HCT116 (cell line): ENCODE results near the gene VPS33B. TPM values are rescaled to one million over a fixed set of nuclear protein-coding genes. Genes with fewer than 3 reads are reported as not detected.

ENCODE experiments used
- ATAC-seq: fragments of 200-7000 bp; cut with Tn5 transposase; 2 replicates; pipeline ENCODE4 v1.9.1; 2020; ENCODE audit warnings: mild to moderate bottlenecking, moderate library complexity
- BruUV-seq: library from RNA; stranded (reverse); fragments of 400-500 nt; replicated peaks from 2 replicates; lab custom pipeline; 2021; lab: Mats Ljungman, UMichigan
- CTCF ChIA-PET: fragments of 300-600 bp; sonication (Branson Sonifier 250); formaldehyde crosslinking; loops from one replicate; lab custom pipeline; 2021; ENCODE audit warnings: antibody characterized with exemption; lab: Charles Lee
- POLR2A ChIA-PET: fragments of 300-600, 350-600 bp; sonication (Branson Sonifier 250); formaldehyde crosslinking; loops from one replicate; lab custom pipeline; 2021; ENCODE audit warnings: antibody characterized with exemption; lab: Charles Lee
- RAD21 ChIA-PET, 2 experiments: fragments of 300-600 bp; sonication (Branson Sonifier 250); formaldehyde crosslinking; loops; one replicate each; lab custom pipeline; 2023; ENCODE audit warnings: low total read pairs in 2 of 2; ENCODE audit not compliant: uncharacterized antibody in 2 of 2, unreplicated experiment in 2 of 2, low non-redundant PET in 1 of 2; lab: Charles Lee
- DNase-seq: peaks from one replicate; pipeline ENCODE4 v3.0.0-alpha.2; 2010; ENCODE audit warnings: low read depth, low spot score
- H2AFZ ChIP-seq: fragments of 200-600 bp; shearing (Covaris generic), sonication (generic); 2 replicates; pipeline ENCODE4 v1.6.1; 2017; ENCODE audit warnings: low read depth, mixed run types, mixed read lengths, antibody characterized with exemption, low read length; ENCODE audit not compliant: poor library complexity, severe bottlenecking
- H3K27ac ChIP-seq: 2 replicates; pipeline ENCODE4 v1.5.1; 2012; ENCODE audit warnings: low read depth, low read length
- H3K27me3 ChIP-seq: fragments of 200-600 bp; sonication (generic); 2 replicates; pipeline ENCODE4 v1.6.1; 2016; ENCODE audit warnings: mixed run types, low read length, mixed read lengths; ENCODE audit not compliant: insufficient read depth
- H3K36me3 ChIP-seq, 2 experiments: fragments of 200-500 bp in 1 of 2; fragments of 200-600 bp in 1 of 2; sonication (Bioruptor generic) in 1 of 2; sonication (generic) in 1 of 2; 2 replicates each; pipeline versions ENCODE4 v1.5.1 to v1.6.1; 2014 to 2016; ENCODE audit warnings: low read length in 2 of 2, inconsistent platforms in 1 of 2, mixed read lengths in 1 of 2, mixed run types in 1 of 2; ENCODE audit not compliant: insufficient read depth in 2 of 2, control insufficient read depth in 1 of 2
- H3K4me1 ChIP-seq, 2 experiments: fragments of 200-600 bp in 1 of 2; sonication (generic) in 1 of 2; 2 replicates each; pipeline versions ENCODE4 v1.5.1 to v1.6.1; 2012 to 2017; ENCODE audit warnings: low read length in 2 of 2, inconsistent platforms in 1 of 2, mild to moderate bottlenecking in 1 of 2, mixed read lengths in 1 of 2, mixed run types in 1 of 2, moderate library complexity in 1 of 2; ENCODE audit not compliant: insufficient read depth in 2 of 2, control insufficient read depth in 1 of 2
- H3K4me2 ChIP-seq: fragments of 200-600 bp; sonication (generic); 2 replicates; pipeline ENCODE4 v1.6.1; 2017; ENCODE audit warnings: mixed run types, low read length, mixed read lengths
- H3K4me3 ChIP-seq, 2 experiments: fragments of 200-600 bp in 1 of 2; sonication (generic) in 1 of 2; replicated peaks in 1 of 2; 2 replicates each; pipeline ENCODE4 v1.5.1; 2011 to 2016; ENCODE audit warnings: low read length in 2 of 2, control low read depth in 1 of 2, low read depth in 1 of 2, mild to moderate bottlenecking in 1 of 2, mixed read lengths in 1 of 2, mixed run types in 1 of 2
- H3K79me2 ChIP-seq: fragments of 200-600 bp; sonication (generic); 2 replicates; pipeline ENCODE4 v1.6.1; 2017; ENCODE audit warnings: mild to moderate bottlenecking, mixed run types, low read length, moderate library complexity, mixed read lengths; ENCODE audit not compliant: insufficient read depth
- H3K9ac ChIP-seq: fragments of 200-600 bp; sonication (generic); 2 replicates; pipeline ENCODE4 v1.6.1; 2016; ENCODE audit warnings: low read length, mixed read lengths
- H3K9me2 ChIP-seq: fragments of 200-600 bp; sonication (generic), shearing (Covaris generic); 2 replicates; pipeline ENCODE4 v1.6.1; 2017; ENCODE audit warnings: mixed run types, mild to moderate bottlenecking, moderate library complexity; ENCODE audit not compliant: insufficient read depth
- H3K9me3 ChIP-seq, 2 experiments: fragments of 200-500 bp in 1 of 2; fragments of 200-600 bp in 1 of 2; sonication (Bioruptor generic) in 1 of 2; sonication (generic) in 1 of 2; 2 replicates each; pipeline ENCODE4 v1.6.1; 2014 to 2017; ENCODE audit warnings: low read length in 2 of 2, mixed read lengths in 2 of 2, inconsistent platforms in 1 of 2, low read depth in 1 of 2, mild to moderate bottlenecking in 1 of 2, mixed run types in 1 of 2, moderate library complexity in 1 of 2; ENCODE audit not compliant: control insufficient read depth in 1 of 2, insufficient read depth in 1 of 2
- H4K20me1 ChIP-seq: fragments of 200-600 bp; sonication (generic), shearing (Covaris generic); 2 replicates; pipeline ENCODE4 v1.6.1; 2017; ENCODE audit warnings: mixed run types, mild to moderate bottlenecking, moderate library complexity; ENCODE audit not compliant: insufficient read depth
- CBX3 ChIP-seq: IDR thresholded peaks from 2 replicates; pipeline ENCODE4 v1.6.1; 2012; ENCODE audit warnings: low read depth
- ELF1 ChIP-seq: IDR thresholded peaks from 2 replicates; pipeline ENCODE4 v1.6.1; 2012; ENCODE audit warnings: low read depth, borderline replicate concordance
- MAX ChIP-seq: IDR thresholded peaks from 2 replicates; pipeline ENCODE4 v1.6.1; 2012
- POLR2AphosphoS5 ChIP-seq: IDR thresholded peaks from 2 replicates; pipeline ENCODE4 v1.6.1; 2011; ENCODE audit warnings: mild to moderate bottlenecking, low read depth, low read length, moderate library complexity
- RAD21 ChIP-seq: IDR thresholded peaks from 2 replicates; pipeline ENCODE4 v1.6.1; 2012; ENCODE audit warnings: low read depth, mild to moderate bottlenecking
- SP1 ChIP-seq: IDR thresholded peaks from 2 replicates; pipeline ENCODE4 v1.6.1; 2012; ENCODE audit warnings: low read depth
- YY1 ChIP-seq: IDR thresholded peaks from 2 replicates; pipeline ENCODE4 v1.6.1; 2011; ENCODE audit warnings: low read length, low read depth, moderate library complexity, mild to moderate bottlenecking; ENCODE audit not compliant: insufficient replicate concordance; ENCODE audit errors: extremely low read depth
- ZNF274 ChIP-seq: fragments of 200-500 bp; sonication (Bioruptor generic); IDR thresholded peaks from 2 replicates; pipeline ENCODE4 v1.6.1; 2014; ENCODE audit warnings: mild to moderate bottlenecking, low read depth, low read length, inconsistent platforms
- intact Hi-C: fragments of 100-400 bp; cut with micrococcal nuclease; formaldehyde crosslinking; loops from 2 replicates; pipeline ENCODE4 v1.10.0; 2022
- total RNA-seq: library from RNA; stranded (reverse); gene quantifications from one replicate; pipeline ENCODE4 v1.2.1, GENCODE V29; 2021; ENCODE audit not compliant: unreplicated experiment

Gene VPS33B
- total RNA-seq, 1 experiment from 2014 or later, result 23.1 TPM

DNA sequence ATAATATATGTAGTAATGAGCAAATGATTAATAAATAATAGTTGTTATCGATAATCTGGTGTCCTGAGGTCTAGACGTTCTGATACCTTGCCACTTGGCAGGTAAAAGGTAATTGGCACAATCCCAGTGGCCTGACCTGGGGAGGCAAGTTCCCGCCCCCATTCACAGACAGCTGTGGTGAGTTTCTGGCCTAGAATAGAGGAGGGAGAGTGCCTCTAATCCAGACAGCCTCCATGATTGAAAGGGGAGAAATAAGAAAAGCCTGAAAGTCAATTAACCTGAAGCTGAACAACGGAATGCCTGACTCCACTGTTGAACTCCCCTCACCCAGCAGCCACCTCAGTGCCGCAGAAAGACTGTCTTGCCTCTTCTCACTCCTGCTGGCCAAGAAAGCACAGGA is 39.6 kb upstream of the VPS33B start:
- ChIA-PET POLR2A (no interaction called here), CTCF (no interaction called here), RAD21 (no interaction called here)
- Histone ChIP-seq H3K4me2 (no peak overlapping the region), H3K36me3 (no peaks in the 10 kb centered on the region), H3K9ac (no peak overlapping the region), H3K27me3 (peaks cover 23% of the 10 kb centered on the region), H4K20me1 (no peaks in the 10 kb centered on the region), H3K4me3 (no peak overlapping the region), H2AFZ (no peak overlapping the region), H3K9me3 (no peaks in the 10 kb centered on the region; a peak in 1 of 4 replicates), H3K79me2 (no peaks in the 10 kb centered on the region), H3K9me2 (no peaks in the 10 kb centered on the region), H3K27ac (no peak overlapping the region), H3K4me1 (no peaks in the 10 kb centered on the region)
- ATAC-seq (no peak), DNase-seq (no peak)
- intact Hi-C loops, result no loop called here
- BruUV-seq, result no TSS peak
- no peak for TF ChIP-seq POLR2AphosphoS5
- no peak for TF ChIP-seq ELF1
- no peak for TF ChIP-seq YY1
- no peak for TF ChIP-seq ZNF274
- TF ChIP-seq RAD21, result no peak
- TF ChIP-seq SP1, result no peak

DNA sequence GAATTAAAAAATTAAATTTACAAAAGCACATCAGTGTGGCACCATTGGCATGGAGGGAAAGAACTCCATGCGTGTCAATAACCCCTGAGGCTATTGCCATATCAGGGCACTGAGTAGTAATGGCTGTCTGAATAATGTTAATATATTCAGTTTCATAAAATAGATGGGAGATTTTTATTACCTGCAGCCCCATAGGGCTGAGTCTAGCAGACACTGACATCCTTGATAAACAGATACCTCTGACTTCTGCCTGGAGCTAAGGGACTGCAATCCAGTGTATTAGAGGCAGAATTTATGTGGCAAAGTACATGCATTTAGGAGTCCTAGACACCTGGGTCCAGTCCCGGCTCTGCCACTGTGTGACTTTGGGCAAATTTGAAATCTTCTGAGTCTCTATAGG is 38.8 kb upstream of the VPS33B start:
- Histone ChIP-seq H4K20me1 (no peaks in the 10 kb centered on the region), H3K4me3 (no peak overlapping the region), H3K36me3 (no peaks in the 10 kb centered on the region), H3K79me2 (no peaks in the 10 kb centered on the region), H3K4me1 (peaks cover 0 to 2% of the 10 kb centered on the region in 2 experiments; a peak in 1 of 4 replicates), H3K9me3 (no peaks in the 10 kb centered on the region; a peak in 1 of 4 replicates), H2AFZ (no peak overlapping the region), H3K4me2 (no peak overlapping the region), H3K27ac (no peak overlapping the region), H3K9me2 (no peaks in the 10 kb centered on the region), H3K27me3 (peaks cover 29% of the 10 kb centered on the region), H3K9ac (no peak overlapping the region)
- BruUV-seq, result no TSS peak
- ChIA-PET POLR2A (no interaction called here), RAD21 (no interaction called here), CTCF (no interaction called here)
- intact Hi-C loops, result no loop called here
- DNase-seq, result no peak
- no peak for ATAC-seq
- TF ChIP-seq MAX (no peak), CBX3 (no peak)
- TF ChIP-seq, all 23 proteins: peak for 0
